DOHH2 (cell line): Measurements from ENCODE around the gene FBXO34.

Experiments used
- CTCF ChIP-seq: fragments of 200-600 bp; sonication (generic); IDR thresholded peaks from one replicate; pipeline ENCODE4 v1.5.1; 2014; ENCODE audit warnings: antibody characterized with exemption, mild to moderate bottlenecking, low read depth, low read length; ENCODE audit not compliant: poor library complexity, severe bottlenecking
- EZH2phosphoT487 ChIP-seq: fragments of 200-600 bp; sonication (generic); IDR thresholded peaks from 2 replicates; pipeline ENCODE4 v1.6.1; 2017; ENCODE audit warnings: borderline replicate concordance, mild to moderate bottlenecking, antibody characterized with exemption, low read length, moderate library complexity, mixed read lengths

GRCh38 chr14:55254581-55254980 is 16.6 kb upstream of the FBXO34 start:
- no peak for TF ChIP-seq CTCF
- TF ChIP-seq EZH2phosphoT487: no peak
